NCI-H1694 (cell line): Measurements from ENCODE around the gene CANT1.
"Not testable (repeated sequence)": the region's sequence is repeated elsewhere in the genome, so short reads cannot be mapped to it uniquely, and the experiment has no call there.

Source experiments
- DNase-seq: peaks from one replicate; lab custom pipeline; 2025; lab: John Stamatoyannopoulos, UW

The CANT1 gene

GRCh38 chr17:79043191-79043930 lies 33.8 kb upstream of the CANT1 start:
- no peak for DNase-seq

- DNase-seq = peak; percentile 79
Measured at GRCh38 chr17:79042421-79043190, 33.0 kb upstream of the CANT1 start.

- DNase-seq = no peak
Measured at GRCh38 chr17:79041723-79042420, 32.3 kb upstream of the CANT1 start.

GRCh38 chr17:79041041-79041570 lies 31.5 kb upstream of the CANT1 start:
- no peak for DNase-seq

DNA sequence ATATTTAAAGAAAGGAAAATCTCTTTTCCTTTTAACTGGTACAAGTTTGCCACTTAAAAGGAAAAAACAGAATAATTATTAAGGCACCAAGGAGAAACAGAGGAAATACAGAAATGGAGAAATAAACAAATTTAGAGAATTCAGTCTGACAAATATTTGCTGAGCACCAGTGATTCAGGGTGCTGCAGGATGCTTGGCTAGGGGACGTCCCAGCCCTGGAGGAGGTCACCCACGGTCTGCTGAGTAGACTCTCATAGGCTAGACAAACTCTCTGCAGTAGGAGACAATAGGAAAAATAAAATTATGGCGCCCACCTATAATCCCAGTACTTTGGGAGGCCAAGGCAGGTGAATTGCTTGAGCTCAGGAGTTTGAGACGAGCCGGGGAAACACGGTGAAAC lies 30.3 kb upstream of the CANT1 start:
- DNase-seq = no peak

GRCh38 chr17:79039171-79039570 lies 29.6 kb upstream of the CANT1 start:
- DNase-seq = no peak

DNA sequence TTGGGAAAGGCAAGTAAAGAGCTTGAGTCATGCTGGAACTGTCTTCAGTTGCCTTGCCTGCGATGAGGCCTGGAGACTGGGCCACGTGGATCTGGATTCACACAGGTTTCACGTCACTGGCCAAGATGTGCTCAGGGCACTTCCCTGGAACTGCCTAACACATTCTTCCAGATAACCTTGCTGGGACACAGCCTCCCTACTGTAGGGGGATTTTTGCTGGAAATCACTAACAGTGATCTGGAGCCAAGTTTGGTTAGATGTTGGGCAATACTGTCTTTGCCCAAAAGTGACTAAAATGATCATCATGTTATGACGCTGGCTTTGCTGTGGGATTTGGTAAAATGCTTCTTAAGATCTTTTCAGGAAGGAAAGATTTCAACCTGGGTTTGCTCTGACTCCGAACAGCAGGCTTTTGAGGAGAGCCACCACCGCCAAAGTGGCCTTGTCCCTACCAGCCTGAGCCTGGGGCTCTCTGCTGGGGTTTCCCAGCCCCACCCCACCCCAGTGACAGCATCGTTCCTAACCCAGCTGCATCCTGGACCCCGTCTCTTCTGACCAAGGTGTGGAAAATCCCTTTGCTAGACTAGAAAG lies 29.1 kb upstream of the CANT1 start:
- no peak for DNase-seq

GRCh38 chr17:79036596-79036995 lies 27.0 kb upstream of the CANT1 start:
- DNase-seq = no peak

- DNase-seq = no peak
Measured at GRCh38 chr17:79036181-79036580, 26.6 kb upstream of the CANT1 start.

DNA sequence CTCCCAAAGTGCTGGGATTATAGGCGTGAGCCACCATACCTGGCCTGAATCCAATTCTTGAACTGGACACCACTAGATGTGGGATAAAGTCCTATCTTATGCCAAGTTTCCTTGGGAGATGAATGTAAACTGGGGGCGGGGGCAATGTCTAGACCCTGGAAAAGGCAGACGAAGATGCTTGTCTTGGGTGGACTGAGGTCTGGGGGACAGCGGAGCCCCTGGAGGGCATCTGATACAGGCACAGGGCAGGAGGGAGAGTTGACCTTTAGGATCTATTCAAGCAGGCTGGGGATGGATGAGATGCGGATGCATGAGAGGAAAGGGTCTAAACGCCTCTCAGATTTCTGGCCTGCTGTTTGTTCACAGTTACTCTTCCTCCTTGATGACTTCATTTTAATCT lies 26.1 kb upstream of the CANT1 start:
- DNase-seq = no peak

DNA sequence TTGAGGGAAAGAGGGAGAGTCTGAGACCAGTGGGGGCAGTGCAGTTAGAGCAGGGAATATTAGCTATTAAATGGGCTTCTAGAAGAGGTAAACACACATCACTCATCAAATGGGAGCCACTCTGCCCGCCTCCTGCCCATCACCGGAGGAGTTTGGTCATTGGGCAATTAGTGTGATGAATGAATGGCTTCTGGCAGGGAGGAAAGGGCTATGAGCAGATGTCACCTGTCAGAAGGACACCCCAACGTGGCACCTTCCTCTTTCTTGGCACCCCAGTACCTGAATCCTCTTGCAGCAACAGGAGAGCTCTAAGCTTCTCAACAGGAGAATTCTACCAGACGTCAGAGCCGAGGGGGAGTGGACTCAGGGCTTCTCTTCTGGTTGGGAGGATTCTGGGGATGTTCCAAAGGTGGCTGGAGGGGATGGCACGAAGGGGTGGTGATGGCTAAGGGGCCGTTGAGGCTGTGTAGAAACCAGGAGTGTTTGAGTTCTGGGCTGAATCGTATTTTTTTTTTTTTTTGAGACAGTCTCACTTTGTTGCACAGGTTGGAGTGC lies 25.4 kb upstream of the CANT1 start:
- no peak for DNase-seq

DNA sequence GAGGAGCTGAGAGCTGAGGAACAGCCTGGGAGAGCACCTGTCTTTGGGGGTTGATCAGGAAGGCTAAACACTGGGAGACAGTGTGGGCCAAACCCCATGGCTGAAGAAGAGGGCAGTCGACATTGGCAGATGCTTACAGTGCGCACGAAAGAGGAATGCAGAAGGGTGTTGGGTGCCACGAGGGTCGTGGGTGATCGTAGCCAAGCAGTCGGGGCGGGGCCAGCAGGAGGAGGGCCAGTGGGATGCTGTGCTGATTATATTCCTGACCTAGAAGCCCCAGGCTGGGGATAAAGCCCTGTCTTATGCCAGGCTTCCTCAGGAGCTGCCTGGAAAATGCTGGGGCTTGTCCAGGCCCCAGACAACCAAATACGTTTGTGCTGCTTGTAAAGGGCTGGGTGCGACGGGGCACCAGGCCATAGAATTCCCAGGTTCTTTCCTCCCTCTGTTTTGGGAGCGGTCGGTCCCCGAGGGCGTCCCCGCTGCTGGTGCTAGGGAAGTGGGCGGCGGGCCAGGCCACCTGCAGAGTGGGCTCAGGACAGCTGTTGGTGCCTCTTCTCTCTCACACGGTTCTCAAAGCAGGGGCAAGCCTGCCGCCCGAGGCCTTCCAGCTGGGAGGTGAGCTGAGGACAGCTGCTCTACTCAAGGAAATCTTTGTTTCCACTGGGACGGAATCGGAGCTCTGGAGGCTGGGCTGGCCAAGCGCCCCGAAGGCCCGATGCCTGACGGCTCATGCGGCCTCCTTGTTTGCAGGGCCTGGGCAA lies 24.4 kb upstream of the CANT1 start:
- DNase-seq = peak; percentile 85

- DNase-seq = no peak
Measured at GRCh38 chr17:79033046-79033616, 23.6 kb upstream of the CANT1 start.

- peak; percentile 38 for DNase-seq
Measured at GRCh38 chr17:79031996-79032875, 22.7 kb upstream of the CANT1 start.

GRCh38 chr17:79030636-79031035 lies 21.1 kb upstream of the CANT1 start:
- not testable (repeated sequence) for DNase-seq

DNA sequence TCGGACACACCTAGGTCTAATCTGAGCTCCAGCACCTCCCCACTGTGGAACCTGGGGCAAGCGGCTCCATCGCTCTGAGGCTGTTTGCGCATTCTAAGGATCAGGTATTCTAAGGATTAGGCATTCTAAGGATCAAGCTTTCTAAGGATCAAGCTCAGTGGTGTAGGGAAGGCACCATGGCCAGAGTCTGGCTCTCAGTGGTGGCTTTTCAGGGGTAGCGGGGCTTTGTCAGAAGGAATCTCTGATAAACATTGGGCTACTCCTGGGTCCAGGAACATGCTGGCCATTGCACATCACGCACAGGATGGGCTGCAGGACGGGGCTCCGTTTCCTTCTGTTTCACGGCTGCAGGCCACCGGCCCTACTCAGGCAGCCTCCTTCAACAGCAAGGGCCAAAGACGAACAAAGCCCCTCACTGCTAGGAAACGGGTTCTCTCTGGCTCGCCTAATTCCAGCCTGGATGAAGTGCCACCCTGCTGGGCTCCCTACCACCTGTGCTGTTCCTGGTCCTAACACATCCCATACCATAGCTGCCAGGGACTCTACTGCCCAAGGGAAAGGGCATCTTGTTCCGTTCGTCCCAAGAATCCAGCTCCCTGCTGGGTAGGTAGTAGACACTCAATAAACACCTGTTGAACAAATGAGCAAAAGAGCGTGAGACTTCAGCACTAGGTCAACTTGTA lies 19.9 kb upstream of the CANT1 start:
- no peak for DNase-seq

DNA sequence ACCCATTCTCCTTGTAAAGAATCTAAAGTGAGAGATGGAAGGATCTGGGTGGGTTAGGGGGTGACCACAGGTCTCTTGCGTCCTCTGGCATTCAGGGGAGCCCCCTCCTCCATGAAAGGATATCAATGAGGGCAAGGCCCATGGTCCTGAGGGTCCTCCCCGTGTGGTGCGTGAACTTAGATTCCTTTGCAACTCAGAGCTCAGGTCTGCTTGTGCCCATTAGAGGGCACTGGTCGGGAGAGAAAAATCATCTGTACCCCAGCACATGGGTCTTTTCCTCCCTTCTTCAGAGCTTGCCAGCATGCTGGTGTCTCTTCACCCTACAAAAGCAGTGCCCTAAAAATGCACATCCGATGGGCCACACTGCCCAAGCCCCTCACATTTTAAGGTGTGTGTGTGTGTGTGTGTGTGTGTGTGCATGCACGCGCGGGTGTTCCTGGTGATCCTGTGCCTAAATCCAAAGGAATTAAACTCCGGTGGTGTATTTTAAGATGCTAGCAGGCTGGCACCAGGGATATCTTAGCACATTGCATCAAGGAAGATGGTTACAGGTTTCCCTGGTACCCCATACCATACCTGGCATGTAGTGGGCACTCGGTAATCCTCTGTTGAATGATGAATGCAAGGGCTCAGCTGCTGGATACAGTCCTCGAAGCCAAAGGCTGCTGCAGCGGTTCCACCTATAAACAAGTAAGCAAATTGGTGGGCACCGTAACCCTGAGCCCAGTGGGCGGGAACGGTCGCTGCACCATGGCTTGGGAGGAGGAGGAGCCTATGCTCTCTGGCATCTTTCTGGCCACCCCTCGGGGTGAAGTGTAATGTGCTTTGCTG lies 19.1 kb upstream of the CANT1 start:
- DNase-seq = no peak

DNA sequence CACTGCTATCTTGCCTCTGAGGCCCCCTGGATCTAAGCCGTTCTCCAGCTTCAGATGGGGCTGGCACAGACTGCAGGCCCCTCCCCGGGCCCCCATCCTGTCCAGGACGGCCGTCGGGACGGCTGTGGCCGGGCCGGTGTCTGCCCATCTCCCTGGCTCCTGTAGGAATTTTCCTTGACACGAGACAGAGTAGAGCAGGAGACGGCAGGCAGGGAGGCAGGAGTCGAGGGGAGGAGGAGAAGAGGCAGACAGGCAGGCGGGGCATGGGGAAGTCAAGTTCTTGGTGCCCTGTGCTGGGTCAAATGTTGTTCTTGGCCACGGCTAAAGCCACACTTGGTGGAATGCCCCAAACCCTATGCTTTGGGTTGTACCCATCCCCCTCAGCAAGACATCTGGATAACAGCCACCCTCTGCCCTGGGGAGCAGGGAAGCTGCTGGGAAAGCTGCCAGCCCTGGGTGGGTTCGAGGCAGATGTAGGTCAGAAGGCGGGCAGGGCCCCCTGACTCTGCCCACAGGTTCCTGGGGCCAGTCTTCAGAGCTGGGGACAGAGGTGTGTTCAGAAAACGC lies 18.4 kb upstream of the CANT1 start:
- DNase-seq = no peak
